GM19025 (cell line): Measurements from ENCODE around the gene ZNF668.
"Not testable (repeated sequence)": the region's sequence is repeated elsewhere in the genome, so short reads cannot be mapped to it uniquely, and the experiment has no call there.

Experiments
- ATAC-seq: cut with Tn5 transposase; IDR thresholded peaks from one replicate; pipeline ENCODE4 v1.9.1; 2021; ENCODE audit warnings: mild to moderate bottlenecking, low read depth, moderate library complexity; ENCODE audit not compliant: unreplicated experiment

ZNF668 gene

GRCh38 chr16:31016018-31016417, 58.0 kb downstream of the ZNF668 start:
- no peak for ATAC-seq

GRCh38 chr16:31013292-31013691, 60.7 kb downstream of the ZNF668 start:
- not testable (repeated sequence) for ATAC-seq

GRCh38 chr16:31011815-31012214, 62.2 kb downstream of the ZNF668 start:
- not testable (repeated sequence) for ATAC-seq
